Activated T-helper 1 cell treated with Interleukin-2 at 50 U/mL for 16 hours (primary cell): ENCODE data around the gene MBTPS1.

Experiments used
- DNase-seq: peaks from one replicate; pipeline ENCODE4 v3.0.0-alpha.2; 2020; ENCODE audit warnings: low read depth

The MBTPS1 gene

GRCh38 chr16:84116720-84117493 lies at the start of gene MBTPS1:
TSS of gene MBTPS1 (minus strand) at chr16:84116942. CDS start at chr16:84101783, 15,159 bp downstream.
- DNase-seq = peak; percentile 98

- DNase-seq = no peak
These were observed 49.0 kb upstream of the MBTPS1 start for GRCh38 chr16:84165746-84166145.

GRCh38 chr16:84161801-84162200 lies 45.1 kb upstream of the MBTPS1 start:
- no peak for DNase-seq

- no peak for DNase-seq
These were observed 44.3 kb upstream of the MBTPS1 start for GRCh38 chr16:84161037-84161436.

- no peak for DNase-seq
These were observed 43.1 kb upstream of the MBTPS1 start for GRCh38 chr16:84159800-84160199.

- no peak for DNase-seq
These were observed 42.3 kb upstream of the MBTPS1 start for GRCh38 chr16:84159007-84159406.

- DNase-seq = no peak
These were observed 39.6 kb upstream of the MBTPS1 start for GRCh38 chr16:84156342-84156784.

GRCh38 chr16:84155771-84156170 lies 39.0 kb upstream of the MBTPS1 start:
- no peak for DNase-seq

- DNase-seq = no peak
These were observed 38.5 kb upstream of the MBTPS1 start for GRCh38 chr16:84155226-84155625.

GRCh38 chr16:84153660-84154214 lies 37.0 kb upstream of the MBTPS1 start:
- no peak for DNase-seq

GRCh38 chr16:84150926-84151325 lies 34.2 kb upstream of the MBTPS1 start:
- DNase-seq = no peak

GRCh38 chr16:84144859-84145639 lies 28.3 kb upstream of the MBTPS1 start, which contains the start of the genes DNAAF1 and HSDL1:
TSS of gene DNAAF1 (plus strand) at chr16:84145308. CDS start at chr16:84145441, 133 bp downstream.
TSS of gene HSDL1 (minus strand) at chr16:84145177. CDS start at chr16:84131321, 13,856 bp downstream.
- peak; percentile 95 for DNase-seq

- peak; percentile 24 for DNase-seq
These were observed 27.6 kb upstream of the MBTPS1 start for GRCh38 chr16:84144209-84144858.

- no peak for DNase-seq
These were observed 27.1 kb upstream of the MBTPS1 start for GRCh38 chr16:84143784-84144199.

- no peak for DNase-seq
These were observed 26.3 kb upstream of the MBTPS1 start for GRCh38 chr16:84143081-84143480.

- no peak for DNase-seq
These were observed 24.5 kb upstream of the MBTPS1 start for GRCh38 chr16:84141143-84141670.

GRCh38 chr16:84139628-84140258 lies 23.0 kb upstream of the MBTPS1 start:
- no peak for DNase-seq

GRCh38 chr16:84138824-84139627 lies 22.3 kb upstream of the MBTPS1 start:
- no peak for DNase-seq

- no peak for DNase-seq
These were observed 21.7 kb upstream of the MBTPS1 start for GRCh38 chr16:84138500-84138823.

- no peak for DNase-seq
These were observed 21.1 kb upstream of the MBTPS1 start for GRCh38 chr16:84137769-84138357.
